Small intestine (tissue), 7 donors: Measurements from ENCODE around the gene ZNF579. TPM values are rescaled to one million over a fixed set of nuclear protein-coding genes. Genes with fewer than 3 reads are reported as not detected.

ENCODE experiments used
- DNase-seq, 2 donors: peaks; one replicate each; pipeline versions ENCODE4 v3.0.0 to v3.0.0-alpha.2; 2013
- FAIRE-seq: peaks from 2 replicates; lab custom pipeline; 2012; peaks lifted over from hg19 to GRCh38; lab: Jason Lieb, UNC
- H3K27ac ChIP-seq, 3 donors: one replicate each; pipeline ENCODE4 v1.5.1; 2013; ENCODE audit warnings: low read length in 2 of 3, mild to moderate bottlenecking in 2 of 3, control low read depth in 1 of 3, inconsistent platforms in 1 of 3, low read depth in 1 of 3, moderate library complexity in 1 of 3
- H3K27me3 ChIP-seq, 3 donors: one replicate each; pipeline ENCODE4 v1.6.1; 2013; ENCODE audit warnings: low read length in 3 of 3, inconsistent platforms in 1 of 3; ENCODE audit not compliant: control insufficient read depth in 3 of 3, insufficient read depth in 3 of 3
- H3K36me3 ChIP-seq, 3 donors: one replicate each; pipeline ENCODE4 v1.6.1; 2013; ENCODE audit warnings: low read length in 3 of 3, inconsistent platforms in 1 of 3, low read depth in 1 of 3, mild to moderate bottlenecking in 1 of 3, moderate library complexity in 1 of 3; ENCODE audit not compliant: control insufficient read depth in 3 of 3, insufficient read depth in 2 of 3
- H3K4me1 ChIP-seq, 3 donors: one replicate each; pipeline ENCODE4 v1.6.1; 2013; ENCODE audit warnings: low read length in 2 of 3, inconsistent platforms in 1 of 3, low read depth in 1 of 3, mild to moderate bottlenecking in 1 of 3, moderate library complexity in 1 of 3; ENCODE audit not compliant: control insufficient read depth in 3 of 3, insufficient read depth in 2 of 3
- H3K4me3 ChIP-seq, 3 donors: one replicate each; pipeline ENCODE4 v1.5.1; 2013; ENCODE audit warnings: low read length in 3 of 3, control low read depth in 1 of 3, inconsistent platforms in 1 of 3, low read depth in 1 of 3, mild to moderate bottlenecking in 1 of 3, moderate library complexity in 1 of 3
- H3K9me3 ChIP-seq, 2 donors: one replicate each; pipeline ENCODE4 v1.6.1; 2013; ENCODE audit warnings: low read depth in 1 of 2, low read length in 1 of 2; ENCODE audit not compliant: control insufficient read depth in 2 of 2, insufficient read depth in 1 of 2
- WGBS, 3 donors: extraction: QIAGEN DNeasy Blood & Tissue Kit; methylation state at CpG; one replicate each; pipeline ENCODE4 v1.1.7; 2013; 5-methylcytosine and 5-hydroxymethylcytosine counted together
- polyA plus RNA-seq, 4 donors: library from polyadenylated mRNA; stranded (reverse) in 3 of 4; unstranded in 1 of 4; fragments of 200-250 nt in 3 of 4; fragments of 120-200 nt in 1 of 4; gene quantifications; one replicate each; pipeline versions ENCODE4 v1.2.1 to v1.2.3, GENCODE V29; 2013
- donor health status: healthy with polysubstance abuse.
- donor health status: control.
- donor health status: control.
- donor health status: Bipolar disorder and iron deficiency.
- donor health status: healthy.

The ZNF579 gene
- polyA plus RNA-seq, 4 donors, result 2.2 to 12.7 (median 4.8) TPM

- Histone ChIP-seq H3K36me3 (no peaks in the 10 kb centered on the region), H3K4me3 (no peak overlapping the region), H3K27ac (no peak overlapping the region), H3K9me3 (no peaks in the 10 kb centered on the region), H3K4me1 (no peaks in the 10 kb centered on the region), H3K27me3 (peaks cover 0 to 4% (median 0%) of the 10 kb centered on the region in 3 donors)
- DNase-seq (no peak), FAIRE-seq (no peak)
- WGBS, 3 donors, result 41 to 59% (median 50%) methylated on average over 9 to 10 of the region's 10 CpGs
Observed at GRCh38 chr19:55540619-55541018, 40.0 kb downstream of the ZNF579 start.

- WGBS, 3 donors, result 80 to 87% (median 85%) methylated on average over 33 of the region's 33 CpGs
- no peaks in the 10 kb centered on the region for H3K4me1 ChIP-seq
- FAIRE-seq, result no peak
Observed at GRCh38 chr19:55539090-55539984, 41.3 kb downstream of the ZNF579 start.

GRCh38 chr19:55538132-55538531, 42.5 kb downstream of the ZNF579 start:
- H3K36me3 ChIP-seq, result no peaks in the 10 kb centered on the region
- no peaks in the 10 kb centered on the region for H3K27me3 ChIP-seq
- H3K4me1 ChIP-seq, result no peaks in the 10 kb centered on the region
- H3K4me3 ChIP-seq, result no peak overlapping the region
- no peaks in the 10 kb centered on the region for H3K9me3 ChIP-seq
- no peak overlapping the region for H3K27ac ChIP-seq
- WGBS, 3 donors, result 82 to 94% (median 84%) methylated on average over 3 to 5 of the region's 5 CpGs
- DNase-seq (no peak), FAIRE-seq (no peak)

More at GRCh38 chr19:55539090-55539984, 41.3 kb downstream of the ZNF579 start:
- no peaks in the 10 kb centered on the region for H3K9me3 ChIP-seq
- H3K27me3 ChIP-seq, result peaks cover 0 to 2% (median 0%) of the 10 kb centered on the region in 3 donors
- no peak overlapping the region for H3K4me3 ChIP-seq
- H3K27ac ChIP-seq, result no peak overlapping the region
- no peaks in the 10 kb centered on the region for H3K36me3 ChIP-seq
- no peak for DNase-seq

- H3K9me3 ChIP-seq, result no peaks in the 10 kb centered on the region
- 54 to 63% (median 55%) methylated on average over 5 of the region's 5 CpGs for WGBS, 3 donors
- no peak overlapping the region for H3K27ac ChIP-seq
- H3K36me3 ChIP-seq, result no peaks in the 10 kb centered on the region
- no peak for FAIRE-seq
- H3K4me1 ChIP-seq, result no peaks in the 10 kb centered on the region
- DNase-seq, result no peak
- H3K4me3 ChIP-seq, result no peak overlapping the region
- H3K27me3 ChIP-seq, result no peaks in the 10 kb centered on the region
Observed at GRCh38 chr19:55537741-55538111, 42.9 kb downstream of the ZNF579 start.

- WGBS, 3 donors, result 40 to 77% (median 56%) methylated on average over 7 to 14 of the region's 14 CpGs
- no peak within 1 kb of the TSS for H3K27ac ChIP-seq
- no peak for FAIRE-seq
- no peaks in the 10 kb centered on the region for H3K27me3 ChIP-seq
- H3K4me3 ChIP-seq, result no peak within 1 kb of the TSS
- H3K9me3 ChIP-seq, result no peaks in the 10 kb centered on the region
- no peaks in the 10 kb centered on the region for H3K36me3 ChIP-seq
- no peak for DNase-seq
- no peaks in the 10 kb centered on the region for H3K4me1 ChIP-seq
Observed at GRCh38 chr19:55536951-55537740, 43.5 kb downstream of the ZNF579 start, which contains the start of gene SBK2. SBK2 (minus strand) TSS chr19:55537133; CDS start chr19:55536294, 839 bp downstream.

- no peak for DNase-seq
- Histone ChIP-seq H3K36me3 (no peaks in the 10 kb centered on the region), H3K9me3 (no peaks in the 10 kb centered on the region), H3K27ac (no peak overlapping the region), H3K27me3 (no peaks in the 10 kb centered on the region), H3K4me1 (no peaks in the 10 kb centered on the region), H3K4me3 (no peak overlapping the region)
- FAIRE-seq, result no peak
- WGBS, 3 donors, result 93 to 94% (median 94%) methylated on average over 10 to 11 of the region's 11 CpGs
Observed at GRCh38 chr19:55536366-55536765, 44.3 kb downstream of the ZNF579 start.

GRCh38 chr19:55535965-55536350, 44.7 kb downstream of the ZNF579 start:
- Histone ChIP-seq H3K4me1 (no peaks in the 10 kb centered on the region), H3K27me3 (no peaks in the 10 kb centered on the region), H3K27ac (no peak overlapping the region), H3K9me3 (no peaks in the 10 kb centered on the region), H3K36me3 (no peaks in the 10 kb centered on the region), H3K4me3 (no peak overlapping the region)
- 89 to 91% (median 91%) methylated on average over 22 of the region's 22 CpGs for WGBS, 3 donors
- FAIRE-seq (no peak), DNase-seq (no peak)

- no peaks in the 10 kb centered on the region for H3K27me3 ChIP-seq
- DNase-seq, result no peak
- H3K9me3 ChIP-seq, result no peaks in the 10 kb centered on the region
- no peaks in the 10 kb centered on the region for H3K4me1 ChIP-seq
- WGBS, 3 donors, result 67 to 80% (median 68%) methylated on average over 12 of the region's 12 CpGs
- H3K36me3 ChIP-seq, result no peaks in the 10 kb centered on the region
- FAIRE-seq, result no peak
- no peak overlapping the region for H3K27ac ChIP-seq
- no peak overlapping the region for H3K4me3 ChIP-seq
Observed at GRCh38 chr19:55535173-55535964, 45.3 kb downstream of the ZNF579 start.
